Glomerular visceral epithelial cell (primary cell): ENCODE measurements around the gene LDAH.
A peak's percentile ranks its signal among the peaks of the same experiment; 100 is the strongest.

ENCODE experiments used
- DNase-seq: peaks from one replicate; pipeline ENCODE4 v3.0.0-alpha.2; 2016; ENCODE audit errors: extremely low spot score

LDAH gene

DNA sequence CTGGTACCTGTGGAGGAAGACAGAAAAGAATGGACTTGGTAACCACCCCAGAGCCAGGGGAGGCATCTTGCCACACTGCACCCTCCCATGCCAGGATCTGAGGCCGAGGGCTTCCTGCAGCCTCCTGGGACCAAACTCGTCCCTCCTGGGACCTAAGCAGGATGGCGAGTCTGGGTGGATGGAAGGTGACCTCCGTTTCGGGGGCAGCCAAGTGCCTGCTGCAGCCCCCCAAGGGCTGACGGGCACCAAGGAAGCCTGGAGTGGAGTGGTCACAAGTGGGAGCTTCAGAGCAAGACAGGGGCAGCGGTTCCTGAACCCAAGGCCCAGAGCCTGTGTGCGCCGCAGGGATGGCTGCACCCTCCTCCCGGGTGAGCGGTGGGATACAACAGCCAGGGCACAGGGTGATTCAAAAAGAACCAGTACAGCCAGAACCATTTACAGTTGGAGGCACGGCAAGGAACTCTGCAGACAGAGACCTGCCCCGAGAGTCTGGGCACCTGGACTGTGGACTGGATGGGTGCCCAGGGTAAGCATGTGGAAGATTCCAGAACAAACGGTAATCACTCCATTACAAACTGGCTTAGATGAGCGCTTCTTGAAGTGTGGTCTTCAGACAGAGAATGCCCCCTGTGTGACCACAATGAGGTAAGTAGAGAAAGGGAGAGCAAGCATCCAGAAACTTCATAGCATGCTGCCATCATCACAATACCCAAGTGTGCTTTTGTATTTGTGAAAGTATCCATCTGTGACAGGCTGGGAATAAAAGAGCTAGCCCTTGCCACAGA is 184.1 kb downstream of the LDAH start:
- DNase-seq = peak; percentile 62

DNA sequence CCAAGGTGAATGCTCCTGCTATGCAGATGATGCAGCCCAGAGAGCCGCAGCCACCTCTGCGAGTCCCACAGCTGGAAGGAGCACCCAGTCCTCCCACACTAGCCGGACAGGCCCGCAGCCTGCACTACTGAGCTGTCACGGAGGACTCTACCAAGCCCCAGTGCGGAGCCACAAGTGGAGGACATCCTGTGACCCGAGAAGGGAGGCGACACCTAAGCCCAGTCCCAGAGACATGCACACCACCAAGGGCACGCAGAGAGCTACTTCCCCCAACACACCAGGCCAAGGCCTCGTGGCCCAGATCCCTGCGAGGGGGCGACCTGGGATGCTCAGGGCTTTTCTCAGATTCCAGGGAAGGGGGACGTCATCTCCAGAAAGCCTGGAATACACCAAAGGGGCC is 184.9 kb downstream of the LDAH start:
- DNase-seq = no peak

DNA sequence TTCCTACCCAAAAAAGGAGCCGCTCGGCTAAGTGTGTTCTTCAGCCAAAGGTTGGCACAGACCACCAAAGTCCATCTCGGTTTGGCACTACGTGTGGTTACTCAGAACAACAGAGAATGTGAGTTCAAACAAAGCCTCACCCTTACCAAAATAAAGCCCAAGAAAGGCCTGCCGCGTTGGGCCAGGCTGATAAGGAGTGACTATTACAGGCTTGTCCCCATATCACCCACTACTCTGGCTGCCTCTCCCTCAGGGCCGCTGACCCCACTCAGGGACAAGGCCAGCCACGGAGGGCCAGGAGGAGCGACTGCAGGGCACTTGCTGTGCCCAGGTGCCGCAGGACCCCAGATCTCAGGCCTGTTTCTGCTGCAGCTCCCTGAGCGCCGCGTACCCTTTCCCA is 185.8 kb downstream of the LDAH start:
- DNase-seq = no peak

DNA sequence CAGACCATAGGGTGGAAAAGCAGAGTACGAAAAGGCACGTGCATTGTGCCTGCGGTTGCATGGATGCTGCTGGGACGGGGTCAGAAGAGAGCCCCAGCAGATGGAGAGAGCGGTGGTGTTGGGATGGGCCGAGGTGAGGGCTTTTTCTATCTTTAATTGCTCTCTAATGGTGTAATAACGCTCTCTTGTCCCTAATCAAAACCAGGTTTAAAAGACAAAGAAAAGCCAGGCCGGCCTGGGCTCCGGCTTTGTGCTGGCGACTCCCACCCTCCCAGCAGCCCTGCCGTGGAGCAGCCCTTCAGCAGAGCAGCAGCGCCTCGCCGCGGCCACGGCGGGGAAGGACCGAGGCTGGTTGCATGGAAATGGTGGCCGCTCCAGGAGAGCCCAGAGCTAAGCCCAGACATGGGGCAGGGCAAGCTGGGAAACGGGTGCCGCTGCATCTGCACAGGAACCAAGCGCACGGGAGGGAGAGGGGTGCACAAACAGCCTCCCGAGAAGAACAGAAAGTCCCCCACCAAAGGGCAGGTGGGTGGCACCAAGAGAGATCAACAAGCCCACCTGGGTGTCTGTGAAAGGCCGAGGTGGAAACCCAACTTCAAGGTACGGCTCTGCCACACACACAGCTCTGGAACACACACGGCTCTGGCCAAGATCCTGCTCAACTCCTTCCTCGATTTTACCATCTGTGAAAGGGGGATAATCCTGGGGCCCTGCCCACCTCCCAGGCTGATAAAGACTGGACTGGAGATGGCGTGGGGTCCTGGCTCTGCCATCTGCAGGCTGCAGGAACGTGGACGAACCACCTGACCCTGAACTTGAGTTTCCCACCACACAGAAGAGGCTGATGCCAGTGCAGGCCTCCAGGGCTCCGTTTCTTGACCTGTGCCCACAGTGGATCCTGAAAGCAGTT is 187.0 kb downstream of the LDAH start:
- DNase-seq = peak; percentile 78

DNA sequence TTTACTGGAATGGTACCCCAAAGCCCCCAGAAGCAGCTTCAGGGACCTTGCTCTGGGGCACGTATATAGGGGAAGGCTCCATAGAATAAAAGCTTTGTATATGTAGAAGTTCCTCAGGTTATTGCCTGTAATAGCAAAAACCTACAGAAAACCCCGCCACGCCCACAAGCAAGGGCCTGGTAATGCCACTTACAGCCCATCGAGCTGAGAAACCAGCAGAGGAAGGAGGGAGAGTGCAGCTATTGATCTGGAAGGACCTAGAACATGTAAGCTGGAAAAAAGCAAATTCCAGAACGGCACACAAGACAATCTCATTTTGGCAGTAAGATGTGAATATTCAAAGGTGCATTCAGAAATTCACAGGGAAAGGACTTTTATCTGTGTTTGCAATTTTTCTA is 187.8 kb downstream of the LDAH start:
- no peak for DNase-seq

DNA sequence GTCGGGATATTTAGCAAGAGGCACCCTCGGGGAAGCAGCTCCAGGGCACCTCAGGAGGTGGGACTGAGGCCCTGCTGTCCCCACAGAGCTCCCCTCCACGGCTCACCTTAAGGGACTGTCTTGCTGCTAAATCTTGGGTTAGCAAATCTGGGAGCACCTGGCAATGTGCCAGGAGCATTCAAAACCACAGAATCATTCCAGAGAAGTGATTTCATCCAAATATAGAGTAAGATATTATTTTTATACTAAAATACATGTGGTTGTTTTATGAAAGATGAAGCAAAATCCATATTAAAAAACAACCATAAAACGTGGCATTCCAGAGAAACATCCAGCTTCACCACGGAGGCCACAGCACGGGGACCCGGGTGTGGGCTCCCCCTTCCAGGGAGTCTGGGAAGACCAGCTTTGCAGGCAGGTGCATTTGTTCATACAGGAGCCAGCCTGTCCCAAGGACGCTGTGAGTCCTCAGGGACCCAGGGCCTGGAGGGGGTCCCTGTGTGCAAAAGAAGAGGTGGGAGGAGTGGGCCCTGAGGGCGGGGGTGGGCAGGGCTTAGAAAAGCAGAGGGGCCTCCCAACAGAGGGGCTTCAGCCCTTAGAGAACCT is 188.3 kb downstream of the LDAH start:
- peak; percentile 72 for DNase-seq
